ENCODE measurements around the gene STEAP1B.
"Not testable (repeated sequence)": the region's sequence is repeated elsewhere in the genome, so short reads cannot be mapped to it uniquely, and the experiment has no call there.

STEAP1B gene

DNA sequence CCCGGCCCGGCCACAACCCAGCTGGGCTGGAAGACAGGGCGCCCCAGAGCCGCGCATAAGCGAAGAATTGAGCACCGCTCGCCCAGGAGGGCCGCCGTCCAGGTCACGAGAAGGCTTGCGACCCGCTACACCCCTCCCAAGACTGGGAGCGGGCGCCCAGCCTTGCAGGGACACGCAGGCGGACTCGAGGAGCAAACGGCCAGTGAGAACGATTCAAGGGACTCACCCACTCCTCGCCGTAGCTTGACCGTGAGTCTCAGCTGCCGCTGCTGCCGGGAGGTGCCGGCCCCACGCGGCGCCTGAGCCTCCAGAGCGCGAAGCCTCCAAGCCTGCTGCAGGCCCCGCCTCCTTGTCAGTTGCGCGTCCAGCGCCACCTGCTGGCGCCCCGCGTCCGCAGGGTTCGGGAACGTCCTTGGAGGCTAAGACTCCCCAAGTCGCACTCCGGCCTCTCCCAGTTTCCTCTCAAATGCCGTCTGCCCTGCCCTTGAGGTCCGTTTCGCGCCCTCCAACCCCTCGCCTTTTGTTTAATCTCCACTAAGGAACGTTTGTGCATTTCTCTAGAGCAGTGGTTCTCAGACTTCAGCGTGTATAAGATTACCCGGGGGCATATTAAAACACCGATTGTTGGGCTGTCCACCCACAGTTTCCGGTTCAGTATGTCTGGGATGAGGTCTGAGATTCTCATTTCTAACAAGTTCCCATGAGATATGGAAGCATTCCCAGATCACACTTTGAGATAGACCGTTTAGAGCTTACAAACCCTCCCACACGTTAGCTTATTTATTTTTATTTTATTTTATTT, at the start of gene STEAP1B:
Gene STEAP1B, minus strand, starts transcription at position 301 of the 802 bp plus-strand sequence. CDS start 5,333 bp downstream, outside the sequence.
- not testable (repeated sequence) for DNase-seq

DNA sequence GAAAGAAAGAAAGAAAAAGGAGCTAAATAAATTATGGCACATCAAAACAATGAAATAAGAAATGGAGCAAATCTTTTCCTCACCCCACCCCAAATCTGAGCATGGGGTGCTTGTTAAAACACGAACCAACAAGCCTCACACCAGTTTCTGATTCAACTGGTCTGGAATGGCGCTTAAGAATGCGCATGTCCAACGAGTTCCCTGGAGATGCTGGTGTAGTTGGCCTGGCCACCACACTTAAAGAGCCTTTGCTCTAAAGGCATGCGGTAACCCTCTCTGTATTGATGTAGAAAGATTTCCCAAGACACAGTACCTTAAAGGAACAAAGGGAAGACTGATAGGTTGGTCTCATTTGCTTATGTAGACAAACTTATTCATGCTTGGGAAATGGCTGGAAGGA, 49.1 kb upstream of the STEAP1B start:
- DNase-seq, result no peak

DNA sequence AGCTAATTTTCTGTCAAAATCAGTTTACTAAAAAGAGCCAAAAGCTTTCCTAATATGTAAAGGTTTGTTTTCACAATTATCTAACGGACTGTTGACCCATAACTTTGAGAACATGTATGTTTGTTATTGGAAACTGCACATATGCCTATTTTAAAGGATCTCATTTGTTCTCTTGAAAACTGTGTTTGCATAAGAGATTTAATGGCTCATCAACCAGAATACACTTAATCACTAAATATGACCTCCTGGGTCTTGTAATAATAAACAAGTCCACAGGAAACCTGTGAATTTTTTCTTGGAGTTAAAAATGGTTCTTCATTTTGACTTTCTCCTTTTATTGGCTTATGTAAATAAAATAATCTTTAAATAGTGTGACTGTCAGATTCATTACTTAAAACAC, 48.3 kb upstream of the STEAP1B start:
- DNase-seq, result no peak

DNA sequence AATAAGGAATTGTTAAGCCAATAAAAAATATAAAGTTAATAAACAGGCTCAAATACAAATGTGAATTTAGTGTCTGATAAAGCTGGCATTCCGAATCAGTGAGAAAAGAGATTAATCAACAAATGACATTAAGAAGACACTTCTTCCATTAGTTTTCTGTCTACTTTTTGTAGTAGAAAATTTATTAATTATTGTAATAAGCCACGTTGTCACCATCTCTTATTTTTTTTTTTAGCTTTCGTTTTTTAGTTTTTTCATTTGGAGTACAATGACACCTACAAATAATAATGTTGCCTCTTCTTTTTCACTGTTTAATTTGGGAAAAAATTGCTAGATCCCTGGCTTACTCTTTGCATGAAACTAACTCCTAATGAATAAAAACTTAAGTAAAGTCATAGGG, 46.8 kb upstream of the STEAP1B start:
- DNase-seq, result no peak

DNA sequence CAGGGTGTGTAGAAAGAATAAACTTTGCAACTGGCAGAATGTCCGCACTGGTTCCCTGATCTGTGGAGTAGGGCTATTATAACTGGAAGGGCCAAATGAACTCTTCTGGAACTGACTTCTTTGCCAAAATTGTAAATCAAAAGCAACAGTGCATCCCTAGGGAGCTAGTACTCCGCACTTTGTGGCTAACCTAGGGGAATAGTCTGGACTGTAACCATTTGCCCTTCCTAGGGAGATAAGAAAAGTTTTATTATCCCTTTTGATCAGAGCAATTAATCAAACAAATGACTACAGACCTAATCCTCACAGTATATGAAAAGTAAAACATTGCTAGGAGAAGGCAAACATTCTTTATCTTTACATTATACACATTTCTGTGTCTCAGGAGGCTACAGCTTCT, 45.5 kb upstream of the STEAP1B start:
- no peak for DNase-seq

DNA sequence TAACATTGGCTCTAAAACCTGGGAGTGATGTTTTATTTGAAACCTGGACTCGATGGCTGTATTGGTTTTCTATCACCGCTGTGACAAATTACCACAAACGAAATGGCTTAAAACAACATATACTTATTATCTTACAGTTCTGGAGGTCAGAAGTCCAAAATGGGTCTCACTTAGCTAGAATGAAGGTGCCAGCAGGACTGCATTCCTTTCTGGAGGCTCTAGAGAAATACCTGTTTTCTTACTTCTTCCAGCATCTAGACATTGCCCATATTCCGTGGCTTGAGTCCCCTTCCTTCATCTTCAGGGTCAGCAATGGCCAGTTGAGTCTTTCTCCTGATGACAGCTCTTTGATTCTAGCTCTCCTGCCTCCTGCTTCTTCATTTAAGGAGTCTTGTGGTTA, 44.3 kb upstream of the STEAP1B start:
- DNase-seq, result no peak

GRCh38 chr7:22543169-22543568, 43.2 kb upstream of the STEAP1B start:
- no peak for DNase-seq

GRCh38 chr7:22542669-22543068, 42.7 kb upstream of the STEAP1B start:
- DNase-seq, result no peak

DNA sequence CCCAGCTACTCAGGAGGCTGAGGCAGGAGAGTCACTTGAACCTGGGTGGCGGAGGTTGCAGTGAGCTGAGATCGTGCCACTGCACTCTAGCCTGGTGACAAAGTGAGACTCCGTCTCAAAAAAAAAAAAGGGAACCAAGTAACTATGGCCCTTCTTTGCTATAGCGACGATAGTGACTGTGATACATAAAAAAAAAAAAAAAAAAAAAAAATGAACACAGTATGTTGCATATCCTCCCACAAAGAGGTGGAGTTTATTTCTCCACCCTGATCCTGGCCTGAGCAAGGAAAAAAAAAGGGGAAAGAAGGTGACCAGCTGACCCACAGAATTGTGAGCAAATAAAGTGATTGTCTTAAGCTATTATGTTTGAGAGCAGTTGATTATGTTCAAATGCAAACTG, 42.3 kb upstream of the STEAP1B start:
- no peak for DNase-seq

DNA sequence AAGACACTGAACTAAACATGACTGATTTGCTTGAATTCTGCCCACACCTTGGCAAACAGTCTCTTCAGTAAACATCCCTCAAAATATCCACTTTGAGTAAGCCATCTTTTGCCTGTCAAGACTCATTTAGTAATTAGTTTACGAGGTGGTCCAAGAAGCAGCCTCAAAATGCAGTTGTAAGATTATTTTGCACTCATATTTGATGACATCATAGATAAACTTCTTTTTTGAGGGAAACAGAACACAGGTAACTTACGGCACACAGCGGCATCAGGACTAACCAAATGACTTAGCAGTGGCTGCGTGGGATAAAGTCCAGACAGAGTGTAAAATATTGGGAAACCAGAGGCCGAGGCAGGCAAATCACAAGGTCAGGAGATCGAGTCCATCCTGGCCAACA, 41.8 kb upstream of the STEAP1B start:
- DNase-seq, result no peak

DNA sequence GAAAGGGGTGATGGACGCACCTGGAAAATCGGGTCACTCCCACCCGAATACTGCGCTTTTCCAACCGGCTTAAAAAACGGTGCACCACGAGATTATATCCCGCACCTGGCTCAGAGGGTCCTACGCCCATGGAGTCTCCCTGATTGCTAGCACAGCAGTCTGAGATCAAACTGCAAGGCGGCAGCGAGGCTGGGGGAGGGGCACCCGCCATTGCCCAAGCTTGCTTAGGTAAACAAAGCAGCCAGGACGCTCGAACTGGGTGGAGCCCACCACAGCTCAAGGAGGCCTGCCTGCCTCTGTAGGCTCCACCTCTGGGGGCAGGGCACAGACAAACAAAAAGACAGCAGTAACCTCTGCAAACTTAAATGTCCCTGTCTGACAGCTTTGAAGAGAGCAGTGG, 28.5 kb upstream of the STEAP1B start:
- not testable (repeated sequence) for DNase-seq

DNA sequence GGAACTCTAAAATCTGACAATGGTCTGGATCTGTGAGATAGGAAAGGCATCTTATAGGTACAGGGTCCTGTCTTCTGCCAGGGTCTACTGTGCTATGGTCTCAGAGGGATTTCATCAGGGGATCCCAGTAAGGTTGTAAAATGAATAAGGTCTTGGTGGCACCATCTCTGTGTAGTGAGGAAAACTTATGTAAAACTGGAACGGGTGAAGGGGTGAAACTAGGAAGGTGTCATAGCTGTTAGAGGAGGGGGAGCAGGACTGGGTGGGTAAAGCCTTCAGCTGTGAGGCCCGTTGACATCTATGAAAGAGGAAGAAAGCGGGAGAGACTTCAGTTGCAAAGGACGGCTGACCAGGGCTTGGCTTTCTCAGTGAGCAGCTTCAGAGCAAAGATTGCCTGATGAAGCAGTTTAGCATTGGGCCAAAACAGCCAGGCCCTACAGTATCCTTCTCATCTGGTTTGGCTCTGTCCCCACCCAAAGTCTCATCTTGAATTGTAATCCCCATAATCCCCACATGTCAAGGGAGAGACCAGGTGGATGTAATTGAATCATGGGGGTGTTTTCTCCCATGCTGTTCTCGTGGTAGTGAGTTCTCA, 24.5 kb upstream of the STEAP1B start:
- DNase-seq, result not testable (repeated sequence)

DNA sequence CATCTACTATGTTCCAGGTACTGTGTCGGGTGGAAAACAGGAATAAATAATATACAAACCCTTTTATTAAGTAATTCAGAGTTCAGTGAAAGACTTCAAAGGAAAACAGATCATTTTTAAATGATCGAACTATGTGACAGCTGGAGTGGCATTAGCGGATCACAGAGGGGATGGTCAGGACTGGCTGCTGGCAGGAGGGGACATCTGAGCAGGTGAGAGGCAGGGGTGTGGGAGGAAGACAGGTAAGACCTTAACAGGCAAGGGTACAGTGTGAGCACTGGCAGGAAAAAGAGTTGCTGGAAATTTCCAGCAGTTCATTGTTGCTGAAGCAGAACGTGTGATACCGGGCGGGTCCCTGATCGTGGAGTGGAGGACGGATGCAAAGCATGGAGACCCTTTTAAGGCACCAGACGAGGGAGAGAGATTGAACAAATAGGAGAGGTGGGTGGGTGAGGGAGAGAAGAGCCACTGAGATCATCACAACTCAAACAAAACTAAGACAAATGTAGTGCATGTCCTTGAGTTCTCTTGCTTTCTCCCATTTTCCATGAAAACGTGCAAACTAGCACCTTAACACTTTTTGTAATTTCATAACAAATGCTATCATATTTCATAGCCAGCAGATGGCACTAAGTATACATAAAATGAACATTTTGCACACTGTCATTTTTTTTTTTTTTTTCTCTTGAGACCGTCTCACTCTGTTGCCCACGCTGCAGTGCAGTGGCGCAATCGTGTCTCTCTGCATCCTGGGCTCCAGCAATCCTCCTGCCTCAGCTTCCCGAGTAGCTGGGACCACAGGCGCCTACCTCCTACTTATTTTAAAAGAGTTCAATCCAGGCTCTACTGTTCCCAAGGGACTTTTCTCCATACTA, 23.7 kb upstream of the STEAP1B start:
- DNase-seq, result peak; percentile 14 to 29

DNA sequence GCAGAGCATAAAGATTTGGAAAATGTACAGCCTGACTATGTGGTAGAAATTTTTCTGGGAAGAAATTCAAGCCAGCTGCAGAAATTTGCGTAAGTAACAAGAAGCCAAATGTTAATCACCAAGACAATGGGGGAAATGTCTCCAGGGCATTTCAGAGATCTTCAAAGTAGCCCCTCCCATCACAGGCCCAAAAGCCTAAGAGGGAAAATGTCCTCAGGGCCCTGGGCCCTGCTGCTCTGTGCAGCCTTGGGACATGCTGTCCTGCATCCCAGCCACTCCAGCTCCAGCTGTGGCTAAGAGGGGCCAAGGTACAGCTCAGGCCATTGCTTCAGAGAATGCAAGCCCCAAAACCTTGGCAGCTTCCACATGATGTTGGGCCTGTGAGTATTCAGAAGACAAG, 19.6 kb upstream of the STEAP1B start:
- DNase-seq, result not testable (repeated sequence)

DNA sequence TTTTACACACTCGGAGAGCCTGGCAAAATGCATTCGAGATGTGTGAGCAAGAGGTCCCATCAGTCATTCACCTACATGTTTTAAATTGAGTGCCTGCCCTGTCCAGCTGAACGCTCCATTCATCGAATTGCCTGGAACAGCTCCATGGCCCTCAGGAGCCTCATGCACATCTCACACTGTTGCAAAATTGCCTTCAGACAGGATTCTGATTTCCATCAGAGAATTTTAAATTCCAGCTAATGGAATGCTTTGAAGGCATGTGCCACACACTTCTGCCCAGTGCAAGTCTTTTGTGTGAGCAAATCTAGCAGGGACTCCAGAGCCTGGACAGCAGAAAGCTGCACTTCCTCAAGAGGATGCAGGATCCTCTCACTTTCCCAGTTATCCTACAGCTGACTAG, 17.0 kb upstream of the STEAP1B start:
- not testable (repeated sequence) for DNase-seq

DNA sequence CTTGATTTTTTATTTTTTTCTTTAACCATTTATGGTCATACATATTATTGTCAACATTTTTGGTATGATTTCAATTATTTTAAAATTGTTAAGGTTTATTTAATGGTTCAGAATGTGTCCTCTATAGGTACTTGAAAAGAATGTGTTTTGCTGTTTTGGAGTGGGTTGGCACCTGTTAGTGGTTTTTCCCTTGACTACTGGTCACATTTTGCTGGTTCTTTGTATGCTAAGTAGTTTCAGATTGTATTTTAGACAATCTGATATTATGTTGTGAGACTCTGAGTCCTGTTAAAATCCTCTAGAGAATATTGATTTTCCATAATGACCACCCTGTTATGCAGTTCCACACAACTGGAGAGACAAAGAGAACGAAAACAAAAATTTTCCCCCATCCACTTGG, 15.0 kb upstream of the STEAP1B start:
- not testable (repeated sequence) for DNase-seq

GRCh38 chr7:22507320-22507719, 7.3 kb upstream of the STEAP1B start:
- not testable (repeated sequence) for DNase-seq

- not testable (repeated sequence) for DNase-seq
Observed at GRCh38 chr7:22506316-22507020, 6.5 kb upstream of the STEAP1B start.

DNA sequence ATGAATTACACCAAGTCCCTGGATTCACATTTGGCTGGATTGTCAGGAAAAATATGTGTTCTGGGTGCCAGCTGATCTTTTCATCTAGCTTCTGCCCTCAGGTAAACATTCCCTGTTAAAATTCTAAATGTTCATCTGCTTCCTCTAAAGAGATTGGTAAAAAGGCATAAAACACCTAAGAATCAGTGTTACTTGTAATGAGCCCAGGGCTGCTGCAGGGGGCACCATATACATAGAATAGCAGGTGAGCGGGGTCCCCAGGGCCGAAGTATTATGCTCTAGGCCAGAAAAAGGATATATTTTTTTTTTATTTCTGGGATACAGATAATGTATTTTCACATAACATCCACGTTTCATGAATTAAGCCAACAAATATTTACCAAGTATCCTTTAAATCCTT, 4.5 kb upstream of the STEAP1B start:
- not testable (repeated sequence) for DNase-seq

- not testable (repeated sequence) for DNase-seq
Observed at GRCh38 chr7:22502104-22502503, 2.1 kb upstream of the STEAP1B start.

DNA sequence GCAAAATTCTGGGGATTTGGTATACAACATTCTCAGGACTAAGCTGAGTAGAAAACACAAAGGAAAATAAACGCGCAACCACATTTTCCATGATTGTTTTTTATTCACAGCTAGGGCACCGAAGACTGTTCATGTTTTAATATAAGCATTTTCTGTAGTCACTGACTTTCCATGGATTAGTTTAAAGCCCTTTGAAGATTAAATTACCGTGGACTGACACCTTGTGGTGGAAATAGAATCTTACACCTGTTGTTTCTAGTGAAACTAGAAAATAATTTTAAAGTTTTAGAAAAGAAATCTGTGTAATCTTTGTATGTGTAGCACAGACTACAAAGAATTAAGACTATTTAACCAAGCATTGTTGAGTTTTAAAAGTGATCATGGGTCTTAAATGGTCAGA, 1.3 kb upstream of the STEAP1B start:
- DNase-seq, result peak in 1 of 2 experiments; percentile 5

- DNase-seq, result no peak
Observed at GRCh38 chr7:22499044-22499443, 944 bp downstream of the STEAP1B start.

DNA sequence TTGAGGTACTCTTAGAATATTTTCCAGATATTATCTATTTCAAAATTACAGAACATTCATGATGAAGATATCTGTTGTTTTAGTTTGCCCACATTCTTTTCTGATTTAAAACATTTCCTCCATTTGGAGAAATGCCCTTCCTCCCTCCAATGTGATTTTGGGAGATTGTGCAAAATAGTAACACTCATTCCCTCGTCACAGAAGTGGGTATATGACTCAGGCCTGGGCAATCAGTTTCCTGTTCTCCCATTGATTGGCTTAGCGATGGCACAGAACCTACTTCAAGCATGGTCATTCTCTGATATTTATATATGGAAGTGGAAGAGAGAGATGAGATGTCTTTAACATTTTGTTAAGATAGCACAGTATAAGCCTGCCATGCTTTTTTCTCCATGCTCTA, 3.1 kb downstream of the STEAP1B start:
- not testable (repeated sequence) for DNase-seq
